Astrocyte (in vitro differentiated cells and primary cell): ENCODE data around the gene ATRAID.

Experiments
- CTCF ChIP-seq: IDR thresholded peaks from 2 replicates; pipeline ENCODE4 v1.5.1; 2011; ENCODE audit warnings: low read depth, mild to moderate bottlenecking, inconsistent platforms, low read length, moderate library complexity; ENCODE audit not compliant: insufficient read depth
- EZH2 ChIP-seq: IDR thresholded peaks from 2 replicates; pipeline ENCODE4 v1.6.1; 2012; ENCODE audit warnings: mild to moderate bottlenecking, low read length, inconsistent platforms; ENCODE audit not compliant: insufficient read depth

GRCh38 chr2:27206346-27206745 is 5.5 kb upstream of the ATRAID start:
- TF ChIP-seq CTCF, result no peak
- no peak for TF ChIP-seq EZH2
